HL-60 (cell line): ENCODE data around the gene TMEM40.

ENCODE experiments used
- DNase-seq, 2 experiments: peaks; one replicate each; pipeline ENCODE4 v3.0.0-alpha.2; 2010 to 2020; ENCODE audit warnings: low read depth in 1 of 2, low spot score in 1 of 2
- H3K27ac ChIP-seq: fragments of 250-450 bp; sonication (Bioruptor Pico); replicated peaks from 2 replicates; pipeline ENCODE4 v1.5.1; 2020; ENCODE audit warnings: mild to moderate bottlenecking, moderate library complexity
- H3K27me3 ChIP-seq: fragments of 250-450 bp; sonication (Bioruptor Pico); 2 replicates; pipeline ENCODE4 v1.5.1; 2021; ENCODE audit warnings: mild to moderate bottlenecking, moderate library complexity; ENCODE audit not compliant: insufficient read depth, poor library complexity, severe bottlenecking
- H3K4me3 ChIP-seq: replicated peaks from 2 replicates; pipeline ENCODE4 v1.5.1; 2011; ENCODE audit warnings: mild to moderate bottlenecking, control low read depth, low read length; ENCODE audit not compliant: insufficient read depth
- GABPA ChIP-seq: IDR thresholded peaks from 2 replicates; pipeline ENCODE4 v1.6.1; 2012; ENCODE audit warnings: low read depth
- POLR2AphosphoS5 ChIP-seq: IDR thresholded peaks from 2 replicates; pipeline ENCODE4 v1.6.1; 2012; ENCODE audit warnings: low read depth
- SPI1 ChIP-seq: IDR thresholded peaks from 2 replicates; pipeline ENCODE4 v1.6.1; 2012; ENCODE audit warnings: low read depth, mild to moderate bottlenecking, borderline replicate concordance
- TF ChIP-seq, protein P1 (sequence below): IDR thresholded peaks from one replicate; pipeline ENCODE4 v1.5.1; 2011; ENCODE audit warnings: low read length, control low read depth, inconsistent platforms; ENCODE audit not compliant: insufficient read depth
- TF ChIP-seq, protein P2 (sequence below): IDR thresholded peaks from 2 replicates; pipeline ENCODE4 v1.6.1; 2012; ENCODE audit warnings: low read depth; ENCODE audit not compliant: insufficient replicate concordance

Gene TMEM40

DNA sequence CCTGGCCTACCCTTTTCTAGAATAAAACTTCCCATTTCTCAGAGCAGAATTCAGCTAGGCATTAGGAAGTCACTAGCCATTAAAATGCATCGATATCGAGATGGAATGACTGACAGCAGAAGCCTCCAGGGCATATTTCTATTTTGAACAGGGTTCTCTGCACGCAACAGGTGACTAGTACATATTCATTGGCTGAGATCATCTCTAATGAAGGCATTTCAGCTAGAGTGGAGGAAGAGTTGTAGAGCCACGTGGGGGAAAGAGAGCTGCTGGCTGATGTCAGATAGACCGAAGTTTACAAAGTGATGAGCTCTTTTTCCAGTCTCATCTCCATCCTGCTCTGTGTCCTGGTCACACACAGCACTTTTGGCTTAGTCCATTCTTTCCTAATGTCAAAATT is 7.5 kb downstream of the TMEM40 start:
- no peak overlapping the region for H3K4me3 ChIP-seq
- TF ChIP-seq GABPA: no peak
- TF ChIP-seq, protein P1, sequence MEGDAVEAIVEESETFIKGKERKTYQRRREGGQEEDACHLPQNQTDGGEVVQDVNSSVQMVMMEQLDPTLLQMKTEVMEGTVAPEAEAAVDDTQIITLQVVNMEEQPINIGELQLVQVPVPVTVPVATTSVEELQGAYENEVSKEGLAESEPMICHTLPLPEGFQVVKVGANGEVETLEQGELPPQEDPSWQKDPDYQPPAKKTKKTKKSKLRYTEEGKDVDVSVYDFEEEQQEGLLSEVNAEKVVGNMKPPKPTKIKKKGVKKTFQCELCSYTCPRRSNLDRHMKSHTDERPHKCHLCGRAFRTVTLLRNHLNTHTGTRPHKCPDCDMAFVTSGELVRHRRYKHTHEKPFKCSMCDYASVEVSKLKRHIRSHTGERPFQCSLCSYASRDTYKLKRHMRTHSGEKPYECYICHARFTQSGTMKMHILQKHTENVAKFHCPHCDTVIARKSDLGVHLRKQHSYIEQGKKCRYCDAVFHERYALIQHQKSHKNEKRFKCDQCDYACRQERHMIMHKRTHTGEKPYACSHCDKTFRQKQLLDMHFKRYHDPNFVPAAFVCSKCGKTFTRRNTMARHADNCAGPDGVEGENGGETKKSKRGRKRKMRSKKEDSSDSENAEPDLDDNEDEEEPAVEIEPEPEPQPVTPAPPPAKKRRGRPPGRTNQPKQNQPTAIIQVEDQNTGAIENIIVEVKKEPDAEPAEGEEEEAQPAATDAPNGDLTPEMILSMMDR: no peak
- DNase-seq: no peak
- no peak overlapping the region for H3K27ac ChIP-seq
- peaks cover 2% of the 10 kb centered on the region for H3K27me3 ChIP-seq

DNA sequence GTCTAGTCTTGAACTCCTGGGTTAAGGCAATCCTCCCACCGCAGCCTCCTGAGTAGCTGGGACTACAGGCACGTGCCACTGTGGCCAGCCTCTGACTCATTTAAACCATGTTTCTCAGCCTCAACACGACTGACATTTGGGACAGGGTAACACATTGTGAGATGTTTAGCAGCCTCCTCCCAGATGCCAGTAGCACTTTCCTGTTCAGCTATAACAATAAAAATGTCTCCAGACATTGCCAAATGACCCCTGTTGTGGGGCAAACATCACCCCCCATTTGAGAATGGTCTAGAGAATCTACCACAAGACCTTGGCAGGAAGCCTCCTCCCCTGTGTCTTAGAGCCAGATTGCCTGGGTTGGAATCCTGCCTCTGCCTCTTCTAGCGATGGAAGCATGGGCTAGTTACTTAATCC is 8.4 kb downstream of the TMEM40 start:
- no peak for TF ChIP-seq GABPA
- TF ChIP-seq SPI1: no peak
- no peak for TF ChIP-seq POLR2AphosphoS5
- TF ChIP-seq, protein P2, sequence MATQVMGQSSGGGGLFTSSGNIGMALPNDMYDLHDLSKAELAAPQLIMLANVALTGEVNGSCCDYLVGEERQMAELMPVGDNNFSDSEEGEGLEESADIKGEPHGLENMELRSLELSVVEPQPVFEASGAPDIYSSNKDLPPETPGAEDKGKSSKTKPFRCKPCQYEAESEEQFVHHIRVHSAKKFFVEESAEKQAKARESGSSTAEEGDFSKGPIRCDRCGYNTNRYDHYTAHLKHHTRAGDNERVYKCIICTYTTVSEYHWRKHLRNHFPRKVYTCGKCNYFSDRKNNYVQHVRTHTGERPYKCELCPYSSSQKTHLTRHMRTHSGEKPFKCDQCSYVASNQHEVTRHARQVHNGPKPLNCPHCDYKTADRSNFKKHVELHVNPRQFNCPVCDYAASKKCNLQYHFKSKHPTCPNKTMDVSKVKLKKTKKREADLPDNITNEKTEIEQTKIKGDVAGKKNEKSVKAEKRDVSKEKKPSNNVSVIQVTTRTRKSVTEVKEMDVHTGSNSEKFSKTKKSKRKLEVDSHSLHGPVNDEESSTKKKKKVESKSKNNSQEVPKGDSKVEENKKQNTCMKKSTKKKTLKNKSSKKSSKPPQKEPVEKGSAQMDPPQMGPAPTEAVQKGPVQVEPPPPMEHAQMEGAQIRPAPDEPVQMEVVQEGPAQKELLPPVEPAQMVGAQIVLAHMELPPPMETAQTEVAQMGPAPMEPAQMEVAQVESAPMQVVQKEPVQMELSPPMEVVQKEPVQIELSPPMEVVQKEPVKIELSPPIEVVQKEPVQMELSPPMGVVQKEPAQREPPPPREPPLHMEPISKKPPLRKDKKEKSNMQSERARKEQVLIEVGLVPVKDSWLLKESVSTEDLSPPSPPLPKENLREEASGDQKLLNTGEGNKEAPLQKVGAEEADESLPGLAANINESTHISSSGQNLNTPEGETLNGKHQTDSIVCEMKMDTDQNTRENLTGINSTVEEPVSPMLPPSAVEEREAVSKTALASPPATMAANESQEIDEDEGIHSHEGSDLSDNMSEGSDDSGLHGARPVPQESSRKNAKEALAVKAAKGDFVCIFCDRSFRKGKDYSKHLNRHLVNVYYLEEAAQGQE: no peak
- TF ChIP-seq, protein P1: no peak
- Histone ChIP-seq H3K27me3 (peaks cover 2% of the 10 kb centered on the region), H3K27ac (no peak overlapping the region), H3K4me3 (no peak overlapping the region)
- no peak for DNase-seq

DNA sequence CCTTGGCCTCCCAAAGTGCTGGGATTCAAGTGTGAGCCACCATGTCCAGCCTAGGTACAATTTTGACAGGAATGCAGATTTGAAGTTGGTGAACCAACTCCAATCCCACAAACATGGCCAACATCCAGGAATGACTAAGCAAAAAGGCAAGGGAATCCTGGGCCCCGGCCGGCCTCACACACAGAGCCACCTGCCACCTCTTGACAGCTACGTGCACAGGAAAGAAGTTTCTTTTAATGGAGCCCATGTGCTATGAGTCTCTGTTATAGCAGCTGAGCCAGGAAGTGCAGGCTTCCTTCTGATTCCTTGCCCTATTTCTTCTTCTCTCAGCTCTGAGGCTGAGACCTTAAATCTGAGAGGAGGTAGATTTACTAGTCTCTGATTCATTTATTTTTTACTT is 8.8 kb downstream of the TMEM40 start:
- DNase-seq: no peak
- no peak overlapping the region for H3K4me3 ChIP-seq
- TF ChIP-seq SPI1 (no peak), GABPA (no peak)
- TF ChIP-seq, protein P1: no peak
- H3K27me3 ChIP-seq: no peaks in the 10 kb centered on the region
- H3K27ac ChIP-seq: no peak overlapping the region

DNA sequence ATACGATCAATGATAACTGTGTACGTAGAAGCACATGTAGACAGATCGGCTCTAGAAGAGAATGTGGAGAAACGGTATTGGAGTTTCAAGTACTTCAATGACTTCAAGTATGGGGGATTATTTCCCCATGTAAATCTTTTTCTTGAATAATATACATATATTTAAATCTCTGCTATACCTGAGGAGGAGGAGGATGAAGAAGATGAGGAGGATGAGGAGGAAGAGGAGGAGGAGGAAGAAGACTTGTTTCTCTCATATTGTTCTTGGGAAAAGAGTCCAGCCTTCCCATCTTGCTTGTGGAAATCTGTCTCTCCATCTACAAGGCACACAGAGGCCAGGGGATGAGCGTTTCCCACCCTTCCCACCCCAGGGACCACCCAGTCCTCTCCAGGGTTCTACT is 10.6 kb downstream of the TMEM40 start:
- Histone ChIP-seq H3K4me3 (no peak overlapping the region), H3K27me3 (no peaks in the 10 kb centered on the region), H3K27ac (no peak overlapping the region)
- DNase-seq: no peak
- TF ChIP-seq POLR2AphosphoS5 (no peak), SPI1 (no peak), GABPA (no peak)
- TF ChIP-seq, protein P2: no peak
- TF ChIP-seq, protein P1: no peak
